Effector CD8-positive, alpha-beta T cell (primary cell): ENCODE results near the gene SNCB.

Experiments used
- DNase-seq: peaks from one replicate; lab custom pipeline; 2025; lab: John Stamatoyannopoulos, UW

SNCB gene

GRCh38 chr5:176644878-176645670, 14.7 kb upstream of the SNCB start:
- DNase-seq, result no peak

GRCh38 chr5:176644294-176644693, 14.0 kb upstream of the SNCB start:
- DNase-seq, result no peak

- DNase-seq, result no peak
Observed at GRCh38 chr5:176643491-176644219, 13.3 kb upstream of the SNCB start.

- no peak for DNase-seq
Observed at GRCh38 chr5:176642675-176643490, 12.5 kb upstream of the SNCB start.

DNA sequence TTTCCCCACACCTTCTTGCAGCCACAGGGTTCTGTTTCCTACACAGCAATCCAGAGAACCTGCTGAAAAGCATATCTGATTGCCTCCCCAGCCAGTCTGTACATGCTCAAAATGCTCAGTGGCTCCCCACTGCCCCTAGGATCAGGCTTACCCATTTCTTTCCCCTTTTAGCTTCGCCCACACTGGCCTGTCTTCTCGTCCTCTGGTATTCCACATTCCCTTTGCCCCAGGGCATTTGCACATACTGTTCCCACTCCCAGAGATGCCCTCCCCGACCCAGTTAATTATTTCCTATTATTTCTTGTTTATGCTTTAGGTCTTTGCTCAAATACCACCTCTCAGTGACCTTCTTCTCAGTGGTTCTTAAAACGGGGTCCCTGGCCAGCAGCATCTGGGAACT, 10.3 kb upstream of the SNCB start:
- no peak for DNase-seq

- DNase-seq, result no peak
Observed at GRCh38 chr5:176639981-176640380, 9.6 kb upstream of the SNCB start.

DNA sequence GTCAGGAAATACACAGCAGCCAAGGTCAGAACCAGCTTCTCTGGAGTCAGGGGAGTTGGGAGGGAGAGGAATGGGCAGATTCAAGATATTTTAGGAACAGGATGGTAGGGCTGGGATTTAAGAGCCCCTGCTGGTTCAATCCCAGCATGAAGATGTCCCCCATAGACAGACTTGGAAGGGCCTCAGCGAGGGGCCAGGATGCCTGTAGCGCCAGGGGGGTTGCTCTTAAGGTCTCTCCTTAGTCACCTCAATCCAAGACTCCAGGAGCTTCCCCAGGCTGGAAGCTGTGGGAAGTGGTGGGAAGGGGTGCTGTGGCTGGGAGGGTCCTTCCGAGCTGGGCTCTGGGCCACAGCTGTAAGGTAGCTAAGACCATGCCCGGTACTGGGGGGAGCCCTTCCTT, 8.9 kb upstream of the SNCB start:
- DNase-seq, result no peak

DNA sequence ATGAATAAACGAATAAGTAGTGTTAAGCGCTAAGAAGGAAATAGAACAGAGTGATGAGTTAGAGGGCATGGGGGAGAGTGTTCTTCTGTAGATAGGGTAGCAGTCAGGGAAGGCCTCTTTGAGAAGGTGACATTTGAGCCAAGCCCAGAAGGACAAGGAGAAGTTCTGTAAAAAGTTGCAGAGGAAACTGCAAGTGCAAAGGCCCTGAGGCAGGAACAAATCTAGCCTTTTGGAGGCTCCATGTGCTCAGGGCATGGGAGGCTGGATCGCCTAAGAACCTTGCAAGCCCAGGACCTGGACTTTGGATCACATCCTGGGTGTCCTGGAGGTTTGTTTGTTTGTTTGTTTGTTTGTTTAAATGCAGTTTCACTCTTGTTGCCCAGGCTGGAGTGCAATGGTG, 8.1 kb upstream of the SNCB start:
- DNase-seq, result no peak

GRCh38 chr5:176637556-176637955, 7.2 kb upstream of the SNCB start:
- DNase-seq, result no peak

GRCh38 chr5:176636426-176636825, 6.1 kb upstream of the SNCB start:
- no peak for DNase-seq

DNA sequence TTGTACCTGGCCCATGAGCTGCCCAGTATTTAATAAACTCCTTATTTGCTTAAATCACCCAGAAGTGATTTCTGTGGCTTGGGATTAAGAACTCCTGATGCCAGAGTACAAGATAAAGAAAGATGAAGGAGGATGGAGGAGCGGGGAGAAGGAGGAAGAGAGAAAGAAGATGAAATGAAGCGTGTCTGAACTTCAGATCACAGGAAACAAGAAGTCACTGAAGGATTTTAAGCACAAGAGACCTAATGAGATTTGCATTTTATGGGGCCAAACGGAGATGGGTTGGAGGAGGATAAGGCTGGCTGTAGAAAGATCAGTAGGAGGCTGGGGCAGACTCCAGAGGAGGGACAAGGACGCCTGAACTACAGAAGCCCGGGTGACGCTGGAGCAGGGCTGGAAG, 3.3 kb upstream of the SNCB start:
- DNase-seq, result no peak

GRCh38 chr5:176632745-176633144, 2.4 kb upstream of the SNCB start:
- DNase-seq, result no peak

DNA sequence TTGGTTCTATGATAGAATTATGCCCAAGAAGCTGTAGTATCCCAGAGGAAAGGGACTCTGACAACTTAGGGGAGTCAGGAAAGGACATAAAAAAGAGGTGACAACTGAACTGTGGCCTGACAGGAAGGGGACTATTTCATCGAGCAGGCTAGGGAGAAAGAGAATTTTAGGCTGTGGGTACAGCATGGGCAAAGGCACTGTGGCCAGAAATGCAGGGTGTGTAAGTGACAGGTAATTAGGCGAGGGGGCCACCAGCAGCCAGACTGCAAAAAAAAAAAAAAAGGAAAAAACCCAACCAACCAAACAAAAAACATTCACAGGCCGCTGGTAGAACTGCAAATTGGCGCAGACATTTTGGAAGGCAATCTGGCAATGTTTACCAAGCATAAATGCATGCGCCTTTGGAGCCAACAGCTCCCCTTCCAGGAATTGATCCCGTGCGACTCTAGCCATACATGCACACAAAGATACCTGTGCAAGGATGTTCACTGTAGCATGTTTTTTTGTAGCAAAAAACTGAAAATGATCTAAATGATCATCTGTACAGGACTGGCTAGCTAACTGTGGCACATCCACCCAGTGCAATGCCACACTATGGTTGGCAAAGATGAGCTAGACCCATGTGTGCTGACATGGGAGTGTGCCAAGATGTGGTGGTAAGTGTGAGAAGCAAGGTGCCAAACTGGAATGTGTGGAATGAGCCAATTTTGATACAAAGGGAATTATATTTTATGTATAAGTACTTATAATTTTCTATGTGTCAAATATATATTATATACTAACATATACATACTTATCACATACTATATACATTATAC, 1.3 kb upstream of the SNCB start:
- no peak for DNase-seq

DNA sequence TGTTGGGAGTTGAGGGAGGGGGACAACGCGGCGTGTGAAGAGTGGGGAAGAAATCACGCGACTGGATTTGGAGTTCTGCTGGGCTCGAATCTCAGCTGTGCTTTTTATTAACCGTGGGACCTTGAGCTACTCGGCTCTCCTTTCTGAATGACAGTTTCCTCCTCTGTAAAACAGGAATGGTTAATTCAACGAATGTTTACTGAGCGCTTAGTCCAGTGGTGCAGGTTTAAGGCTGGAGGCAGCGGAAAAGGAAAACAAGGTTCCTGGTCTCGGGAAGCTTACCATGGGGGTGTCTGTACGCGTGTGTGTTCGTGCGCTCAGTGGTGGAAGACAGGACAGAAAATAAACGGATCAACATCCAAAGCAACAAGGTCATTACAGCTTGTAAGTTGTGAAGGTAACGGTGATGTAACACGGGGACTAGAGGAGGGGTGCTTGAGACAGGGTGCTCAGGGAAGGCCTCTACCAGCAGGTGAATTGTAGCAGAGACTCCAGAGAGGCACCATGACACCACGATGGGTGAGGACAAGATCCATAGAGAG, 418 bp upstream of the SNCB start:
- no peak for DNase-seq

DNA sequence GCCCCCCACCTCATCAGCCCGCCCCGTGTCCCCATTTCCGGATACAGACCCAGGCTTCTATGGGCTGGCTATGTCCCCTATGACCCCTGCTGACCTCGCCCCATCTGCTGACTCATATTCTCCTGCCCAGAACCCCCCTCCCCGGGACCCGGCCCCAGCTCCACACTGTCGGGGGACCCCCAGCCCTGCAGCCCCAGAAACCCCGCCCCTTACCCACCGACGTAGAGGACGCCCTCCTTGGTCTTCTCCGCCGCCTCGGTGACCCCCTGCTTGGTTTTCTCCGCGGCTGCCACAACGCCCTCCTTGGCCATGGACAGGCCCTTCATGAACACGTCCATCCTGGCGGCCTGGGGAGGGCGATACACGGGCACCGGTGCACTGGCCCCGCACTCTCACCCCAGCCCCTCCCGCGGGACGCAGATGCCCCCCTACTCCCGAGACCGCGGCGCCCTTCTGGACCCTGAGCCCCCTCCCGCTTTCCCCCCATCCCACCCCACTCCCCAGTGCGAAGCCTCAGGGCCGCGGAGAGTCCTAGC, 949 bp downstream of the SNCB start:
- no peak for DNase-seq

DNA sequence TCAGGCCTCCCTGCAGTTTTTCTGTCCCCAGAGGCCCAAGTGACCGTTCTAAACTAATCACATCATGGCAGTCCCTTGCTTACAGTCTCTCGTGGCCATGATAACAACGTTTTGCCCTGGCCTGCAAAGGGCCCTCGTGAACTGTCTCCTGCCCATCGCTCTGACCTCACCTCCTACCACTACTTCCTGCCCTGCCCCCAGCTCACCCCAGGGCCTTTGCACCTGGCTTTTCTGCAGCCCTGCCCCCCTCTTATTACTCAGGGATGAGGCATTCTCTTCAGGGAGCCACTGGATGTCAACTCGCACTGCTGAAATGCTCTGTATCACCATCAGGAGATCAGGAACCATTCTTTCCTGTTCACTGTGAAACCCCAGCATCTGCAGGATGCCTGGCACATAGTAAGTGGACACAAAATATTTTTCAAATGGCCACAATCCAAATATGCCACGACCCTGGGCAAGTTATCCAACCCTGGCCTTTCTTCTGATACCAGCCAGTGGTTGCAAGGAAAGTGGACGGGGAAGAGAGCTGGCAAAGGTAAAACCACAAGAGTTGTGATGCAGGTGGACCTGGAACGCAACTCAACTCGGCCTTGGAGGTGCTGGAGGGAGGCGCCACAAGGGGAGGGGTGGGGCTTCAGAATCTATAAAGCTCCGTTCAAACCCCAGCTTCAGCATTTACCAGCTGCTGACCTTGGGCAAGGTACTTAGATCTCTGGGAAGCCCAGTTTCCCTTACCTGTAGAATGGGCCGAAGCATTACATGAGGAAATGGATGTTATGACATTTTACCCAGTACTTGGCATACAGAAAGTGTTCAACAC, 1.7 kb downstream of the SNCB start:
- DNase-seq, result no peak

- DNase-seq, result no peak
Observed at GRCh38 chr5:176627582-176627981, 2.8 kb downstream of the SNCB start.

DNA sequence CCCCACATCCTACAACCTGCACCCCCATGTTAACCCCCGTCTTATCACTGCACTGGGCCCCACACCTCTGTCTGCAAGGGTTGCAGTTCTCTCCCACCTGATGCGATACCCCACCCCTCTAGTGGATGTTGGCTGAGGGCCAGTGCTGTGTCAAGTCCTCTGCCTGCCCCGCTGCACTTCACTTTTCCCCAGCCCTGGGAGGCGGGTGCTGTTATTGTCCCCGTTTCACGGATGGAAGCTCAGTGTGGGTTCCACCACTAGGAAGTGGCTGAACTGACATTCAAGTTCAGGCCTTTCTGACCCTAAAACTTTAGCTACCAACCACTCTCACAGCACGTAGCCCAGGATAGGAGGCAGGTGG, 3.5 kb downstream of the SNCB start:
- no peak for DNase-seq

GRCh38 chr5:176625966-176626875, 4.1 kb downstream of the SNCB start:
- DNase-seq, result no peak
